Inferior parietal cortex (tissue), 1 donor: ENCODE data around the gene ULK4.

Experiments used
- DNase-seq: peaks from one replicate; pipeline ENCODE4 v3.0.0-alpha.2; 2016; ENCODE audit errors: extremely low spot score

ULK4 gene

DNA sequence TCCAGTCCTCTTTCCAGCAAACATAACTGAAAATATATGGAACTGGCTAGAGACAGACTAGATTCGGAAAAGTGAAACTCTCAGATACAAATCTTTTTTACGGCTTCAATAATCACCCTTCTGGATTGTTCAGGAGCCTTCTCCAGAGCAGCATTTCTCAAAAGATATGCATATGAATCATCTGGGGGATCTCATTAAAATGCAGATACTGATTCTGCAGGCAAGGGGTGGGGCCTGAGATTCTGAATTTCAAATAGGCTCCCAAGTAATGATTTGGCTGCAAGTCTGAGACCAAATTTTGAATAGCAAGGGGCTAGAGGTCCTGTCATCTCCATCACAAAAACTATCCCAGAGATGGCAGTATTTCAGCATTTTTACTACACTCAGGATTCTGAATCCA is 597.2 kb downstream of the ULK4 start:
- no peak for DNase-seq

DNA sequence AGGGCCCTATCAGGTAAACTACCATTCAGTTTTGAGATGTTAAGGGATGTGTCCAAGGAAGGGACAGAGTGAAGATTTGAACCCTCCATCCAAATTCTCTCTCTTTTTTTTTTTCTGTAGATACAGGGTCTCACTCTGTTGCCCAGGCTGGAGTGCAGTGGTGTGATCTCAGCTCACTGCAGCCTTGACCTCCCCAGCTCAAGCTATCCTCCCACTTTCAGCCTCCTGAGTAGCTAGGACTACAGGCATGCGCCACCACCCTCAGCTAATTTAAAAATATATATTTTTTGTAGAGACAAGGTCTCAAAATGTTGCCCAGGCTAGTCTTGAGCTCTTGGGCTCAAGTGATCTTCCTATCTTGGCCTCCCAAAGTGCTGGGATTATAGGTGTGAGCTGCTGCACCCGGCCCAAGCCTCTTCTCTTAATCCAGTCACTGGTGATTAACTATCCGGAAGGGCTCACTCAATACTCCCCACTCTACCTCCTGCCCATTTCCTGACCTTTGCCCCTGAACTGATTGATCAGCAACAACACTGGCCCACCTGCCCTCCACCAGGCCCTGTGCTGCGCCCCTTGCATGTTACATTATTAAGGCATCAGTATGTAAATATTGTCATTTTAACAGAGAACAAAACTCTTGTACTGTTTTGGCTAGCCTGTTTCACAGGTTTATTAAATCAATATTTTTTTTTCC is 597.9 kb downstream of the ULK4 start:
- DNase-seq = no peak

- no peak for DNase-seq
Observed at GRCh38 chr3:41362638-41363559, 599.0 kb downstream of the ULK4 start.

DNA sequence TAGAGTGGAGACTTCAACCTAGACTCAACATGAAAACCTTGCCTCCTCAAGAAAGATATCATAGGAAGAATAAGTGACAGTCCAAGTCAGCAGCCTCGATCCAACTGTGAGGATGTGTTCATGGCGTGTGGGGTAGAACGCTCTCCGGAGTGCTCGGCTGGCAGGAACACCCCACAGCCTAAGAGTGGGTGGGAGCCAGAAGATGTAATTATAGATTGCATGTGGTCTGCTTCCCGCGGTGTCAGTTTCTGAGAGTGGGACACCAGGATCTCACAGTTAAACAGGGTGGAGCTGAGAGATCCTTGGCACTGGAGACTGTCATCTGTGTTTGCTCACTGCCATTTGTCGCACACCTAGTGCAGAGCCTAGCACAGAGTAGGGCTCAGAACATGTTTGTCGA is 604.6 kb downstream of the ULK4 start:
- DNase-seq = no peak

DNA sequence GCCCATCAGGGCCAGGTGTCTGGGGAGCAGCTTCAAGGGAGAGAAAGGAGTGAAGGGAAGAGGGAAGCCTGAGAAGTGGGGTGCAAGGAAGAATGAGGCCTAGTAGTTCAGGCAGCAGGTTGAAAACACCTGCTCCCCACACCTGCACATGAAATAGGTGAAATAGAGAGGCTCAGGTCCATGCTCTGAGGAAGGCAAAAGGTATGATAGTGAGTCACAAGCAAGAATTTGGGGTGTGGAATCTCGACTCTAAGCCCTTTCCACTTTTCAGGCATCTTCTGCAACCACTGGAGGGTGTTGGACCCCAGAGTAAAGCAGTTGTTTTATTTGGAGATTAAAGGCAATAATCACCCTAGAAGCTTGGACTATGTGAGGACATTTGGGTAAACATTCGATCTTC is 605.1 kb downstream of the ULK4 start:
- DNase-seq = no peak

DNA sequence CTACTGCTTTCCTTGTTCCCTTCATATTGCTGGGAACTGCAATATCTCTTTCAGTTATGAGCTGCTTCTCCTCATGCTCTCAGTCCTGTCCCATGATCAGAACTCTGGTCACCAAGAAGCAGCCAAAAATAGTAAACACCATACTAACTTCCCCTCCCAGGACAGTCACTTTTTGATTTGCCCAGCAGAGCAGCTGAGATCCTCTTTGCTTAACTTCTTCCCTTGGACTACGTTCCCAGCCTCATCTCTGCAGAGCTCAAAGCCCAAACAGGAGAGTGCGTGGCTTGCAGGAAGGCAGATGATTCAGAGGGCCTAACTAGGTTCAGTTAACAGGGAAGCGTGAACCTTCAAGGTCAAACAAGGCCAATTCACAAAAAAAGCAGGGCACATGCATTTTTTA is 609.4 kb downstream of the ULK4 start:
- no peak for DNase-seq

GRCh38 chr3:41350441-41350840 is 611.5 kb downstream of the ULK4 start:
- DNase-seq = no peak

GRCh38 chr3:41348401-41348800 is 613.5 kb downstream of the ULK4 start:
- DNase-seq = no peak

GRCh38 chr3:41346698-41347270 is 615.1 kb downstream of the ULK4 start:
- DNase-seq = no peak

- DNase-seq = no peak
Observed at GRCh38 chr3:41345788-41346187, 616.1 kb downstream of the ULK4 start.

DNA sequence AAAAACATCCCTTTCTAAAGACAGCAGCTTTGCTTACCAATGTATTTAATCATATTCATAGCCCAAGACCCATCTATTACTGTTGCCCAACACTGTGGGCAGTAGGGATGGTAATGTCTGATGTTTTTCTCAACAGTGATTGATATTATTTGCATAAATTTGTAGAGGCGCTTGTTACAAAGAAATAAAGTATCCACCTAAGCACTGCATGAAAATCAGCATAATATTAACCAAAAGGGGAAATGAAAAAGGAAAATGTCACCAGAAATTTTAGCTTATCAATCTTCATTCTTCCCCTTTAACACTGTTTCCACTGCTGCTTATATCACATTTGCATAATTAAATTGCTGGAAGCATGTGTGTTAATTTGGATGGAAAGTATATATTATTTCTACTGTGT is 622.1 kb downstream of the ULK4 start:
- DNase-seq = no peak

DNA sequence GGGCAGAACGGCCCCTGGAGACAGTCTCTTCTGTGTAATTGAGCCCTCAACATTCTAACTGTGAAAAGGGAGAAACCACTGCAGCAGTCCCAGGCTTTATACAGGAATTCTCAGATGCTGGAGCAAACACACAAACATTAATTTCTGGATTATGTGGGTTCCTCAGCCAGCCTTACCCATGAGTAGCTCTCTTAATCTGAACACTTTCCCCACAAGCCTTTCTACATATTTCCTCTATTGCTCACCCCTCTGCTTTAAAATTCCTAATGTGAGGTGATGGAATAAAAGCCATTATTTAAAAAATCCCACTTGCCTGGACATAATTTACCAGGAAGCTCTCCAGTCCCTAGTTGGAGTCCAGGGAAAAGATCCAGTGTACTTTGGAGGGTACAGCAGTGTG is 623.6 kb downstream of the ULK4 start:
- DNase-seq = no peak

- no peak for DNase-seq
Observed at GRCh38 chr3:41334426-41334825, 627.5 kb downstream of the ULK4 start.

- no peak for DNase-seq
Observed at GRCh38 chr3:41331041-41331440, 630.9 kb downstream of the ULK4 start.

- no peak for DNase-seq
Observed at GRCh38 chr3:41330465-41330864, 631.4 kb downstream of the ULK4 start.

DNA sequence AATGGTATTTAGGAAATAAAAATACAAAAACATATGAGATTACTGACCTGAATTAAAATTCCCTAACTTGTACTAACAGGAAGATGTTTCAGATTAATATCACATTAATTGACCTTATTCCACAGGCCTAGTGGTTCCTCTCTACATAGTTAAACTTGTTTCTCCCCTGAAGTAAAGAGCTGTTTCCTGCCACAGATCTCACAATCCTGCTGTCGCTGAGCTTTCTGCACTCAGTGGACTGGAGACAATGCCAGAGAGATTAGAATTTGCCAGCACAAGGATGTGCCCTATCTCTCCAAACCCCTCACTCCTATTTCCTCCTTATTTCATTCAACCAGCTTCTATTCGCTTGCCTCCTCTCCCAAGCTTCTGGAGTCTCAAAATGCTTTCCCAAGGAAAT is 632.0 kb downstream of the ULK4 start:
- DNase-seq = no peak

DNA sequence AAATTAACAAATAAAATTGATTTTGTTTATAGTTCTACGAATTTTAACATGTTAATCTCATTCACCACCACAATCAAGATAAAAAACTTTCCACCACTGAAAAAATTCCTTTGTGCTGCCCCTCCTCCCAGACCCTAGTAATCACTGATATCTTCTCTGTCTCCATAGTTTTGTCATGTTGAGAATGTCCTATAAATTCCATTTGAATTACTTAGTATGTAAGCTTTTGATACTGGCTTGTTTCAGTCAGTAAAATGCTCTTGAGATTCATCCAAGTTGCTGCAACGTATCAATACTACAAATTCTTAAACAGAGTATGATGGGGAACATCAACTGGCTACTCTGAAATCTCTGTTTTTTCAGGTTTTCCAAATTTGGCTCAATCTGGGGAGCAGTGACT is 633.0 kb downstream of the ULK4 start:
- DNase-seq = no peak

DNA sequence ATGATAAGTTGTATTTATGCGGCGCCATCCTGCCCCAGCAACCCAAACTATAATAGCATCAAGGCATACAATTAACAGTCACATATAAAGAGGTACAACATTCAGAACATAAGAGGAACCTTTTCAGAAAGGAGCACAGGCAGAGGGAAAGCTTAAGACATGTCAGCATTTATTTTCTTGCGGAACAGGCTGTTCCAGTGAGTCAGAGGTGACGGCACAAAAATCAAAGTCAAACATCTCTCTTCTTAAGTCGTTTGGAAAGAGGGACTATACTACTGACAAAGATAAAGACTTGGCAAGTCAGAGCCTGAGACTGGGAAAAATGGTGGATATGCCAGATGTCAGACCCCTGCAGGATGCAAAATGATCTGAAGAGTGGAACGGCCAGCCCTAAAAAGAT is 634.2 kb downstream of the ULK4 start:
- no peak for DNase-seq

- no peak for DNase-seq
Observed at GRCh38 chr3:41324156-41324475, 637.8 kb downstream of the ULK4 start.

- DNase-seq = no peak
Observed at GRCh38 chr3:41323467-41324155, 638.3 kb downstream of the ULK4 start.

- DNase-seq = no peak
Observed at GRCh38 chr3:41321642-41321980, 640.3 kb downstream of the ULK4 start.

GRCh38 chr3:41320953-41321641 is 640.8 kb downstream of the ULK4 start:
- no peak for DNase-seq
